SH-SY5Y (cell line): ENCODE results near the gene XYLT1.

Experiments used
- GATA2 ChIP-seq: IDR thresholded peaks from 2 replicates; pipeline ENCODE4 v1.6.1; 2011; ENCODE audit warnings: mild to moderate bottlenecking, low read depth, low read length
- GATA3 ChIP-seq: IDR thresholded peaks from 2 replicates; pipeline ENCODE4 v1.6.1; 2011; ENCODE audit warnings: low read depth, mild to moderate bottlenecking, low read length, moderate library complexity

The XYLT1 gene

GRCh38 chr16:17069681-17070080 is 401.1 kb downstream of the XYLT1 start:
- no peak for TF ChIP-seq GATA3

GRCh38 chr16:17068524-17068923 is 402.2 kb downstream of the XYLT1 start:
- TF ChIP-seq GATA3 (no peak), GATA2 (no peak)

- TF ChIP-seq GATA2: no peak
- no peak for TF ChIP-seq GATA3
These were observed 402.9 kb downstream of the XYLT1 start for GRCh38 chr16:17067882-17068281.

- TF ChIP-seq GATA2 (no peak), GATA3 (no peak)
These were observed 407.3 kb downstream of the XYLT1 start for GRCh38 chr16:17063201-17064139.

- TF ChIP-seq GATA2 (no peak), GATA3 (no peak)
These were observed 408.1 kb downstream of the XYLT1 start for GRCh38 chr16:17062676-17063075.

GRCh38 chr16:17061326-17061725 is 409.4 kb downstream of the XYLT1 start:
- no peak for TF ChIP-seq GATA2
- TF ChIP-seq GATA3: no peak

GRCh38 chr16:17058471-17058870 is 412.3 kb downstream of the XYLT1 start:
- TF ChIP-seq GATA3 (peak; percentile 77), GATA2 (peak; percentile 91)

- TF ChIP-seq GATA3 (no peak), GATA2 (no peak)
These were observed 414.1 kb downstream of the XYLT1 start for GRCh38 chr16:17056666-17057065.

- TF ChIP-seq GATA3 (no peak), GATA2 (no peak)
These were observed 417.1 kb downstream of the XYLT1 start for GRCh38 chr16:17053536-17054160.
